HG03060 (cell line): Measurements from ENCODE around the gene SENP5.
A peak's percentile ranks its signal among the peaks of the same experiment; 100 is the strongest.

Source experiments
- ATAC-seq: cut with Tn5 transposase; IDR thresholded peaks from one replicate; pipeline ENCODE4 v1.9.1; 2021; ENCODE audit warnings: low read depth, moderate number of reproducible peaks; ENCODE audit not compliant: unreplicated experiment

The SENP5 gene

GRCh38 chr3:196875258-196875657 is 7.5 kb downstream of the SENP5 start:
- ATAC-seq: no peak

- ATAC-seq: no peak
These were observed 15.6 kb downstream of the SENP5 start for GRCh38 chr3:196883361-196883760.

- no peak for ATAC-seq
These were observed 18.4 kb downstream of the SENP5 start for GRCh38 chr3:196886144-196886543.

- ATAC-seq: no peak
These were observed 22.4 kb downstream of the SENP5 start for GRCh38 chr3:196889844-196890708.

- no peak for ATAC-seq
These were observed 27.0 kb downstream of the SENP5 start for GRCh38 chr3:196894557-196895295.

- no peak for ATAC-seq
These were observed 28.5 kb downstream of the SENP5 start for GRCh38 chr3:196896229-196896628.

GRCh38 chr3:196901768-196902167 is 34.0 kb downstream of the SENP5 start:
- ATAC-seq: no peak

GRCh38 chr3:196902296-196902695 is 34.6 kb downstream of the SENP5 start:
- ATAC-seq: no peak

- no peak for ATAC-seq
These were observed 36.0 kb downstream of the SENP5 start for GRCh38 chr3:196903740-196904139.

GRCh38 chr3:196914866-196915265 is 47.1 kb downstream of the SENP5 start:
- no peak for ATAC-seq

- no peak for ATAC-seq
These were observed 47.7 kb downstream of the SENP5 start for GRCh38 chr3:196915375-196915774.

GRCh38 chr3:196916221-196916620 is 48.5 kb downstream of the SENP5 start:
- no peak for ATAC-seq

- ATAC-seq: no peak
These were observed 49.3 kb downstream of the SENP5 start for GRCh38 chr3:196916995-196917394.

- no peak for ATAC-seq
These were observed 51.2 kb downstream of the SENP5 start for GRCh38 chr3:196918968-196919367.

GRCh38 chr3:196920733-196921132 is 53.0 kb downstream of the SENP5 start:
- ATAC-seq: no peak

- ATAC-seq: no peak
These were observed 60.1 kb downstream of the SENP5 start for GRCh38 chr3:196927571-196928453.

- no peak for ATAC-seq
These were observed 63.4 kb downstream of the SENP5 start for GRCh38 chr3:196931157-196931556.

GRCh38 chr3:196931828-196932587 is 64.3 kb downstream of the SENP5 start:
- peak; percentile 51 for ATAC-seq

GRCh38 chr3:196932600-196932999 is 64.9 kb downstream of the SENP5 start:
- ATAC-seq: peak; percentile 20

GRCh38 chr3:196936288-196936687 is 68.6 kb downstream of the SENP5 start:
- ATAC-seq: no peak
